Lung (tissue), 12 donors: ENCODE measurements around the gene SEZ6L. TPM values are rescaled to one million over a fixed set of nuclear protein-coding genes. Genes with fewer than 3 reads are reported as not detected.

Source experiments
- ATAC-seq: fragments of 200-7000 bp; cut with Tn5 transposase; one replicate; pipeline ENCODE4 v1.9.1; 2020; ENCODE audit warnings: moderate number of reproducible peaks; ENCODE audit not compliant: insufficient read depth, low FRiP score
- DNase-seq, 3 donors: peaks; one replicate each; pipeline ENCODE4 v3.0.0-alpha.2; 2013 to 2017
- H3K27ac ChIP-seq, 2 donors: one replicate each; pipeline ENCODE4 v1.5.1; 2013; ENCODE audit warnings: mild to moderate bottlenecking in 2 of 2, moderate library complexity in 2 of 2, control low read depth in 1 of 2, inconsistent platforms in 1 of 2, low read depth in 1 of 2, low read length in 1 of 2
- H3K27me3 ChIP-seq, 3 donors: one replicate each; pipeline ENCODE4 v1.5.1; 2013; ENCODE audit warnings: low read length in 2 of 3; ENCODE audit not compliant: control insufficient read depth in 3 of 3, insufficient read depth in 3 of 3
- H3K36me3 ChIP-seq, 4 donors: one replicate each; pipeline ENCODE4 v1.5.1; 2013; ENCODE audit warnings: low read length in 4 of 4, mild to moderate bottlenecking in 1 of 4, moderate library complexity in 1 of 4; ENCODE audit not compliant: control insufficient read depth in 4 of 4, insufficient read depth in 4 of 4
- H3K4me1 ChIP-seq, 5 donors: one replicate each; pipeline ENCODE4 v1.5.1; 2013; ENCODE audit warnings: low read length in 5 of 5, mild to moderate bottlenecking in 2 of 5, moderate library complexity in 1 of 5; ENCODE audit not compliant: control insufficient read depth in 5 of 5, insufficient read depth in 5 of 5
- H3K4me3 ChIP-seq: one replicate; pipeline ENCODE4 v1.5.1; 2013; ENCODE audit warnings: mild to moderate bottlenecking, control low read depth, moderate library complexity
- H3K9ac ChIP-seq, 2 donors: one replicate each; pipeline ENCODE4 v1.5.1; 2013; ENCODE audit warnings: low read length in 2 of 2, control low read depth in 1 of 2; ENCODE audit not compliant: insufficient read depth in 1 of 2
- H3K9me3 ChIP-seq, 4 donors: one replicate each; pipeline ENCODE4 v1.5.1; 2013; ENCODE audit warnings: low read length in 3 of 4, mild to moderate bottlenecking in 1 of 4, moderate library complexity in 1 of 4; ENCODE audit not compliant: control insufficient read depth in 4 of 4, insufficient read depth in 3 of 4
- CTCF ChIP-seq: IDR thresholded peaks from 2 replicates; pipeline ENCODE4 v1.5.1; 2012; ENCODE audit warnings: mild to moderate bottlenecking; ENCODE audit errors: control extremely low read depth, extremely low read depth
- WGBS, 2 donors: extraction: QIAGEN DNeasy Blood & Tissue Kit; methylation state at CpG; one replicate each; pipeline ENCODE4 v1.1.7; 2013; 5-methylcytosine and 5-hydroxymethylcytosine counted together
- polyA plus RNA-seq, 2 donors: library from polyadenylated mRNA; stranded (reverse); fragments of 200-250 nt; gene quantifications; one replicate each; pipeline ENCODE4 v1.2.1, GENCODE V29; 2013
- total RNA-seq, 2 donors: library from RNA; depleted of rRNA in 1 of 2; stranded (reverse); fragments of >200 nt in 1 of 2; gene quantifications; one replicate each; pipeline ENCODE4 v1.2.1, GENCODE V29; 2014 to 2021
- donor health status: control.
- donor health status: control.
- donor health status: Bipolar disorder and iron deficiency.
- donor health status: healthy.
- donor health status: DM: yes; HTN: yes; CAD: no.

SEZ6L gene
- total and polyA plus RNA-seq, 4 donors: 0.02 to 0.46 (median 0.08) TPM

GRCh38 chr22:26357813-26358212, 188.6 kb downstream of the SEZ6L start:
- peaks cover 0 to 12% (median 0%) of the 10 kb centered on the region in 3 donors for H3K27me3 ChIP-seq
- H3K36me3 ChIP-seq: no peaks in the 10 kb centered on the region
- no peak for DNase-seq
- 64 to 71% methylated on average over 9 of the region's 9 CpGs for WGBS, 2 donors
- H3K27ac ChIP-seq: no peak overlapping the region
- no peak for TF ChIP-seq CTCF
- H3K9me3 ChIP-seq: no peaks in the 10 kb centered on the region
- ATAC-seq: no peak
- no peak overlapping the region for H3K4me3 ChIP-seq
- H3K9ac ChIP-seq: no peak overlapping the region
- H3K4me1 ChIP-seq: peaks cover 0 to 3% (median 0%) of the 10 kb centered on the region in 5 donors

GRCh38 chr22:26359156-26359555, 189.9 kb downstream of the SEZ6L start:
- Histone ChIP-seq H3K36me3 (no peaks in the 10 kb centered on the region), H3K4me1 (peaks cover 0 to 3% (median 0%) of the 10 kb centered on the region in 5 donors), H3K27me3 (peaks cover 0 to 6% (median 0%) of the 10 kb centered on the region in 3 donors), H3K9me3 (no peaks in the 10 kb centered on the region), H3K9ac (no peak overlapping the region), H3K27ac (no peak overlapping the region), H3K4me3 (no peak overlapping the region)
- no peak for TF ChIP-seq CTCF
- 89 to 95% methylated on average over 4 of the region's 4 CpGs for WGBS, 2 donors
- ATAC-seq: no peak
- no peak for DNase-seq

- Histone ChIP-seq H3K4me1 (peaks cover 0 to 3% (median 0%) of the 10 kb centered on the region in 5 donors), H3K4me3 (no peak overlapping the region), H3K27me3 (no peaks in the 10 kb centered on the region), H3K9ac (no peak overlapping the region), H3K9me3 (no peaks in the 10 kb centered on the region), H3K27ac (no peak overlapping the region), H3K36me3 (no peaks in the 10 kb centered on the region)
- ATAC-seq: peak; percentile 82
- TF ChIP-seq CTCF: peak; percentile 71
- WGBS, 2 donors: 8 to 9% methylated on average over 17 of the region's 17 CpGs
- DNase-seq: peak; percentile 76 to 82 (median 82)
These were observed 191.1 kb downstream of the SEZ6L start for GRCh38 chr22:26360169-26360885.

- no peak overlapping the region for H3K4me3 ChIP-seq
- TF ChIP-seq CTCF: no peak
- H3K9me3 ChIP-seq: no peaks in the 10 kb centered on the region
- peaks cover 0 to 3% (median 0%) of the 10 kb centered on the region in 5 donors for H3K4me1 ChIP-seq
- no peak overlapping the region for H3K9ac ChIP-seq
- no peaks in the 10 kb centered on the region for H3K36me3 ChIP-seq
- DNase-seq: no peak
- no peaks in the 10 kb centered on the region for H3K27me3 ChIP-seq
- no peak overlapping the region for H3K27ac ChIP-seq
- ATAC-seq: no peak
- WGBS, 2 donors: 83 to 87% methylated on average over 3 of the region's 3 CpGs
These were observed 193.2 kb downstream of the SEZ6L start for GRCh38 chr22:26362471-26362870.
